ENCODE results near the gene MED14. TPM values are rescaled to one million over a fixed set of nuclear protein-coding genes. Genes with fewer than 3 reads are reported as not detected.
"Not testable (repeated sequence)": the region's sequence is repeated elsewhere in the genome, so short reads cannot be mapped to it uniquely, and the experiment has no call there.

The MED14 gene
- 10 to 100 TPM; 57.0 to 71.3 TPM for total RNA-seq

GRCh38 chrX:40735325-40736169 lies at the start of gene MED14:
Gene MED14 (minus strand): TSS chrX:40735542. CDS start chrX:40735412, 130 bp downstream.
- no peaks in the 10 kb centered on the region for H3K36me3 Mint-ChIP-seq

GRCh38 chrX:40784516-40785151 lies 49.3 kb upstream of the MED14 start:
- ATAC-seq (peak in 1 of 2 donors; percentile 72), DNase-seq (ENCODE audit: low spot score in 2 of 2) (no peak)
- Mint-ChIP-seq H3K27ac (no peak overlapping the region), H3K36me3 (no peaks in the 10 kb centered on the region), H3K9me3 (no peaks in the 10 kb centered on the region)

More at GRCh38 chrX:40735325-40736169, at the start of gene MED14:
- DNase-seq (ENCODE audit: low spot score in 2 of 2) (peak; percentile 82 to 88), ATAC-seq (peak; percentile 94 to 95)
- no peaks in the 10 kb centered on the region for H3K9me3 Mint-ChIP-seq
- H3K27ac Mint-ChIP-seq = peak within 1 kb of the TSS; percentile 96 to 97

GRCh38 chrX:40782644-40783259 lies 47.4 kb upstream of the MED14 start:
- not testable (repeated sequence) for H3K36me3 Mint-ChIP-seq, H3K27ac Mint-ChIP-seq

GRCh38 chrX:40780951-40781350 lies 45.6 kb upstream of the MED14 start:
- H3K36me3 Mint-ChIP-seq = no peaks in the 10 kb centered on the region
- H3K27ac Mint-ChIP-seq = no peak overlapping the region
- no peak for ATAC-seq
- no peaks in the 10 kb centered on the region for H3K9me3 Mint-ChIP-seq
- no peak for DNase-seq (ENCODE audit: low spot score in 2 of 2)

More at GRCh38 chrX:40782644-40783259, 47.4 kb upstream of the MED14 start:
- ATAC-seq; DNase-seq (ENCODE audit: low spot score in 2 of 2); H3K9me3 Mint-ChIP-seq: not testable (repeated sequence)

GRCh38 chrX:40780082-40780481 lies 44.7 kb upstream of the MED14 start:
- Mint-ChIP-seq H3K36me3 (no peaks in the 10 kb centered on the region), H3K27ac (no peak overlapping the region), H3K9me3 (no peaks in the 10 kb centered on the region)
- ATAC-seq (no peak), DNase-seq (ENCODE audit: low spot score in 2 of 2) (no peak)

- Mint-ChIP-seq H3K36me3 (no peaks in the 10 kb centered on the region), H3K27ac (no peak overlapping the region), H3K9me3 (no peaks in the 10 kb centered on the region)
- DNase-seq (ENCODE audit: low spot score in 2 of 2) = no peak
- ATAC-seq = no peak
Measured at GRCh38 chrX:40778861-40779575, 43.7 kb upstream of the MED14 start.

GRCh38 chrX:40773809-40774208 lies 38.5 kb upstream of the MED14 start:
- Mint-ChIP-seq H3K9me3 (no peaks in the 10 kb centered on the region), H3K27ac (no peak overlapping the region), H3K36me3 (no peaks in the 10 kb centered on the region)
- no peak for ATAC-seq
- DNase-seq (ENCODE audit: low spot score in 2 of 2) = no peak

- DNase-seq (ENCODE audit: low spot score in 2 of 2) = no peak
- no peak for ATAC-seq
- H3K27ac Mint-ChIP-seq = no peak overlapping the region
- H3K9me3 Mint-ChIP-seq = no peaks in the 10 kb centered on the region
- H3K36me3 Mint-ChIP-seq = no peaks in the 10 kb centered on the region
Measured at GRCh38 chrX:40773188-40773587, 37.8 kb upstream of the MED14 start.

GRCh38 chrX:40772290-40772689 lies 36.9 kb upstream of the MED14 start:
- ATAC-seq (no peak), DNase-seq (ENCODE audit: low spot score in 2 of 2) (no peak)
- Mint-ChIP-seq H3K9me3 (no peaks in the 10 kb centered on the region), H3K36me3 (no peaks in the 10 kb centered on the region), H3K27ac (no peak overlapping the region)

GRCh38 chrX:40761762-40762161 lies 26.4 kb upstream of the MED14 start:
- Mint-ChIP-seq H3K27ac (no peak overlapping the region), H3K36me3 (no peaks in the 10 kb centered on the region), H3K9me3 (no peaks in the 10 kb centered on the region)
- DNase-seq (ENCODE audit: low spot score in 2 of 2) (no peak), ATAC-seq (no peak)

GRCh38 chrX:40759374-40759773 lies 24.0 kb upstream of the MED14 start:
- ATAC-seq (no peak), DNase-seq (ENCODE audit: low spot score in 2 of 2) (no peak)
- Mint-ChIP-seq H3K9me3 (no peaks in the 10 kb centered on the region), H3K36me3 (no peaks in the 10 kb centered on the region), H3K27ac (no peak overlapping the region)

- Mint-ChIP-seq H3K36me3 (no peaks in the 10 kb centered on the region), H3K27ac (no peak overlapping the region), H3K9me3 (peaks cover 0 to 4% of the 10 kb centered on the region in 2 donors)
- ATAC-seq (no peak), DNase-seq (ENCODE audit: low spot score in 2 of 2) (no peak)
Measured at GRCh38 chrX:40757058-40757457, 21.7 kb upstream of the MED14 start.

- H3K9me3 Mint-ChIP-seq = peaks cover 0 to 4% of the 10 kb centered on the region in 2 donors
- no peaks in the 10 kb centered on the region for H3K36me3 Mint-ChIP-seq
- ATAC-seq (no peak), DNase-seq (ENCODE audit: low spot score in 2 of 2) (no peak)
- H3K27ac Mint-ChIP-seq = no peak overlapping the region
Measured at GRCh38 chrX:40755291-40756249, 20.2 kb upstream of the MED14 start.

GRCh38 chrX:40749681-40750494 lies 14.5 kb upstream of the MED14 start:
- H3K27ac Mint-ChIP-seq = peak overlapping the region; percentile 44 to 53
- H3K9me3 Mint-ChIP-seq = peaks cover 4 to 12% of the 10 kb centered on the region in 2 donors
- peaks cover 0 to 10% of the 10 kb centered on the region in 2 donors for H3K36me3 Mint-ChIP-seq
- DNase-seq (ENCODE audit: low spot score in 2 of 2) = no peak
- no peak for ATAC-seq

- peak overlapping the region in 1 of 2 donors; percentile 53 for H3K27ac Mint-ChIP-seq
- H3K36me3 Mint-ChIP-seq = peaks cover 0 to 10% of the 10 kb centered on the region in 2 donors
- ATAC-seq (no peak), DNase-seq (ENCODE audit: low spot score in 2 of 2) (no peak)
- peaks cover 4 to 9% of the 10 kb centered on the region in 2 donors for H3K9me3 Mint-ChIP-seq
Measured at GRCh38 chrX:40748977-40749376, 13.6 kb upstream of the MED14 start.
